HG02840 (cell line): ENCODE measurements around the gene CD44.
"Not testable (repeated sequence)": the region's sequence is repeated elsewhere in the genome, so short reads cannot be mapped to it uniquely, and the experiment has no call there.

Source experiments
- ATAC-seq: cut with Tn5 transposase; IDR thresholded peaks from one replicate; pipeline ENCODE4 v1.9.1; 2021; ENCODE audit warnings: mild to moderate bottlenecking, moderate library complexity, moderate number of reproducible peaks; ENCODE audit not compliant: unreplicated experiment, low FRiP score

The CD44 gene

GRCh38 chr11:35207471-35208403 is 68.8 kb downstream of the CD44 start:
- no peak for ATAC-seq

GRCh38 chr11:35208795-35209194 is 69.8 kb downstream of the CD44 start:
- ATAC-seq: no peak

GRCh38 chr11:35210876-35211546 is 72.0 kb downstream of the CD44 start:
- no peak for ATAC-seq

- ATAC-seq: no peak
Measured at GRCh38 chr11:35211952-35212351, 73.0 kb downstream of the CD44 start.

- ATAC-seq: no peak
Measured at GRCh38 chr11:35214226-35214770, 75.3 kb downstream of the CD44 start.

- no peak for ATAC-seq
Measured at GRCh38 chr11:35214792-35215193, 75.8 kb downstream of the CD44 start.

GRCh38 chr11:35215945-35216344 is 77.0 kb downstream of the CD44 start:
- ATAC-seq: no peak

GRCh38 chr11:35216962-35217678 is 78.1 kb downstream of the CD44 start:
- ATAC-seq: no peak

- ATAC-seq: no peak
Measured at GRCh38 chr11:35218956-35219355, 80.0 kb downstream of the CD44 start.

- no peak for ATAC-seq
Measured at GRCh38 chr11:35223371-35223796, 84.4 kb downstream of the CD44 start.

- no peak for ATAC-seq
Measured at GRCh38 chr11:35223991-35224390, 85.0 kb downstream of the CD44 start.

GRCh38 chr11:35225946-35226520 is 87.1 kb downstream of the CD44 start:
- ATAC-seq: no peak

GRCh38 chr11:35226756-35227155 is 87.8 kb downstream of the CD44 start:
- ATAC-seq: not testable (repeated sequence)

- ATAC-seq: no peak
Measured at GRCh38 chr11:35227576-35228327, 88.8 kb downstream of the CD44 start.

GRCh38 chr11:35228328-35228725 is 89.4 kb downstream of the CD44 start:
- ATAC-seq: no peak

- ATAC-seq: no peak
Measured at GRCh38 chr11:35230388-35230787, 91.4 kb downstream of the CD44 start.

GRCh38 chr11:35231076-35231860 is 92.3 kb downstream of the CD44 start:
- no peak for ATAC-seq

GRCh38 chr11:35232891-35233330 is 93.9 kb downstream of the CD44 start:
- ATAC-seq: no peak

- no peak for ATAC-seq
Measured at GRCh38 chr11:35233518-35233917, 94.5 kb downstream of the CD44 start.
